OCI-LY3 (cell line): ENCODE measurements around the gene CARD11.
"Not testable (repeated sequence)": the region's sequence is repeated elsewhere in the genome, so short reads cannot be mapped to it uniquely, and the experiment has no call there.

Experiments used
- H2AFZ ChIP-seq: fragments of 200-600, 300-600 bp; shearing (Covaris generic); 2 replicates; pipeline ENCODE4 v1.6.0; 2014; ENCODE audit warnings: antibody characterized with exemption, low read depth, low read length
- H3K27ac ChIP-seq: fragments of 200-600, 300-600 bp; sonication (generic); 2 replicates; pipeline ENCODE4 v1.5.1; 2014; ENCODE audit warnings: mild to moderate bottlenecking, low read length, moderate library complexity, mixed read lengths
- H3K27me3 ChIP-seq: fragments of 200-600, 300-600 bp; sonication (generic); 2 replicates; pipeline ENCODE4 v1.6.1; 2014; ENCODE audit warnings: low read depth, low read length, mixed read lengths
- H3K36me3 ChIP-seq: fragments of 200-600, 300-600 bp; sonication (generic); replicated peaks from 2 replicates; pipeline ENCODE3; 2014; ENCODE audit warnings: low read depth, low read length, mixed read lengths
- H3K4me1 ChIP-seq: fragments of 300-600, 200-600 bp; sonication (generic); 2 replicates; pipeline ENCODE4 v1.6.1; 2014; ENCODE audit warnings: low read length, mixed read lengths
- H3K4me2 ChIP-seq: fragments of 200-600, 300-600 bp; sonication (generic); 2 replicates; pipeline ENCODE4 v1.6.1; 2014; ENCODE audit warnings: low read length, mixed read lengths
- H3K4me3 ChIP-seq: fragments of 300-600, 200-600 bp; sonication (generic); 2 replicates; pipeline ENCODE4 v1.5.1; 2014; ENCODE audit warnings: antibody characterized with exemption, mild to moderate bottlenecking, low read length, moderate library complexity
- H3K79me2 ChIP-seq: fragments of 300-600, 200-600 bp; shearing (Covaris generic); 2 replicates; pipeline ENCODE4 v1.6.1; 2014; ENCODE audit warnings: mild to moderate bottlenecking, low read length, mixed read lengths
- H3K9ac ChIP-seq: fragments of 300-600, 200-600 bp; shearing (Covaris generic); 2 replicates; pipeline ENCODE4 v1.6.0; 2014; ENCODE audit warnings: mild to moderate bottlenecking, low read length, moderate library complexity
- H3K9me3 ChIP-seq: fragments of 200-600, 300-600 bp; shearing (Covaris generic); 2 replicates; pipeline ENCODE4 v1.6.1; 2014; ENCODE audit warnings: low read length, mixed read lengths; ENCODE audit not compliant: insufficient read depth
- H4K20me1 ChIP-seq: fragments of 200-600, 300-600 bp; sonication (generic); 2 replicates; pipeline ENCODE4 v1.6.1; 2016; ENCODE audit warnings: low read length, mixed read lengths; ENCODE audit not compliant: insufficient read depth
- CTCF ChIP-seq: fragments of 200-600, 300-600 bp; sonication (generic); IDR thresholded peaks from 2 replicates; pipeline ENCODE4 v1.5.1; 2014; ENCODE audit warnings: antibody characterized with exemption, low read length, low read depth
- EZH2phosphoT487 ChIP-seq: fragments of 200-600 bp; shearing (Covaris generic); IDR thresholded peaks from 2 replicates; pipeline ENCODE4 v1.6.1; 2018; ENCODE audit warnings: antibody characterized with exemption, mixed run types, low read depth

The CARD11 gene

GRCh38 chr7:2921653-2922347 lies 121.9 kb downstream of the CARD11 start:
- Histone ChIP-seq H3K4me3 (no peak overlapping the region), H4K20me1 (no peaks in the 10 kb centered on the region), H3K36me3 (peaks cover 45% of the 10 kb centered on the region), H3K9ac (no peak overlapping the region), H2AFZ (no peak overlapping the region), H3K27me3 (no peaks in the 10 kb centered on the region), H3K4me1 (no peaks in the 10 kb centered on the region), H3K4me2 (no peak overlapping the region), H3K79me2 (no peaks in the 10 kb centered on the region), H3K9me3 (no peaks in the 10 kb centered on the region), H3K27ac (no peak overlapping the region)
- TF ChIP-seq CTCF (0 out of 2 replicates have a peak, but pooled peaks have one; percentile 4), EZH2phosphoT487 (no peak)

GRCh38 chr7:2920956-2921652 lies 122.6 kb downstream of the CARD11 start:
- H3K4me1 ChIP-seq: no peaks in the 10 kb centered on the region
- no peaks in the 10 kb centered on the region for H4K20me1 ChIP-seq
- no peak overlapping the region for H2AFZ ChIP-seq
- TF ChIP-seq EZH2phosphoT487: no peak
- H3K4me3 ChIP-seq: no peak overlapping the region
- H3K79me2 ChIP-seq: no peaks in the 10 kb centered on the region
- H3K36me3 ChIP-seq: peaks cover 45% of the 10 kb centered on the region
- no peak overlapping the region for H3K27ac ChIP-seq
- no peak overlapping the region for H3K9ac ChIP-seq
- H3K4me2 ChIP-seq: no peak overlapping the region
- H3K9me3 ChIP-seq: no peaks in the 10 kb centered on the region
- H3K27me3 ChIP-seq: no peaks in the 10 kb centered on the region

- H2AFZ ChIP-seq, H3K4me1 ChIP-seq, H3K27ac ChIP-seq, H4K20me1 ChIP-seq, H3K27me3 ChIP-seq, H3K4me3 ChIP-seq, H3K79me2 ChIP-seq, H3K9me3 ChIP-seq, H3K4me2 ChIP-seq, H3K9ac ChIP-seq: not testable (repeated sequence)
- H3K36me3 ChIP-seq: peaks cover 45% of the 10 kb centered on the region
Observed at GRCh38 chr7:2920480-2920879, 123.2 kb downstream of the CARD11 start.

- Histone ChIP-seq H4K20me1 (no peaks in the 10 kb centered on the region), H3K4me2 (no peak overlapping the region), H3K79me2 (no peaks in the 10 kb centered on the region), H3K9me3 (no peaks in the 10 kb centered on the region), H2AFZ (no peak overlapping the region), H3K36me3 (peaks cover 47% of the 10 kb centered on the region), H3K4me3 (no peak overlapping the region), H3K9ac (no peak overlapping the region), H3K27ac (no peak overlapping the region), H3K27me3 (no peaks in the 10 kb centered on the region), H3K4me1 (no peaks in the 10 kb centered on the region)
- TF ChIP-seq EZH2phosphoT487 (no peak), CTCF (no peak)
Observed at GRCh38 chr7:2920041-2920440, 123.6 kb downstream of the CARD11 start.

GRCh38 chr7:2919256-2919655 lies 124.4 kb downstream of the CARD11 start:
- H3K27me3 ChIP-seq: no peaks in the 10 kb centered on the region
- H3K4me2 ChIP-seq: no peak overlapping the region
- H3K27ac ChIP-seq: no peak overlapping the region
- H3K79me2 ChIP-seq: no peaks in the 10 kb centered on the region
- no peak for TF ChIP-seq CTCF
- TF ChIP-seq EZH2phosphoT487: no peak
- peaks cover 49% of the 10 kb centered on the region for H3K36me3 ChIP-seq
- no peaks in the 10 kb centered on the region for H3K4me1 ChIP-seq
- no peak overlapping the region for H3K9ac ChIP-seq
- no peak overlapping the region for H3K4me3 ChIP-seq
- H3K9me3 ChIP-seq: no peaks in the 10 kb centered on the region
- no peaks in the 10 kb centered on the region for H4K20me1 ChIP-seq
- H2AFZ ChIP-seq: no peak overlapping the region
